ENCODE results near the gene PPIE. TPM values are rescaled to one million over a fixed set of nuclear protein-coding genes. Genes with fewer than 3 reads are reported as not detected.
A peak's percentile ranks its signal among the peaks of the same experiment; 100 is the strongest.

Gene PPIE
- total and polyA plus RNA-seq, 7 donors, result 23.5 to 53.2 (median 34.3) TPM

- no peak for TF ChIP-seq CTCF (IDR thresholded peaks at IDR 0.05)
- DNase-seq (no peak), ATAC-seq (no peak)
- H3K27ac ChIP-seq, result no peak overlapping the region
- no peaks in the 10 kb centered on the region for H3K36me3 ChIP-seq (ENCODE audit: insufficient read depth in 1 of 2, low read depth in 1 of 2)
- no peaks in the 10 kb centered on the region for H3K9me3 ChIP-seq
- intact Hi-C loops (cut with DNase I), result no loop called here
- no peaks in the 10 kb centered on the region for H3K4me1 ChIP-seq
- no peak overlapping the region for H3K4me3 ChIP-seq
- peaks cover 0 to 3% (median 0%) of the 10 kb centered on the region in 3 donors for H3K27me3 ChIP-seq (ENCODE audit: insufficient read depth in 3 of 3, low read length in 2 of 3)
- WGBS, 3 donors, result 78 to 84% (median 79%) methylated on average over 5 of the region's 5 CpGs
Observed at GRCh38 chr1:39713557-39713956, 25.1 kb upstream of the PPIE start.

GRCh38 chr1:39717809-39718208, 20.9 kb upstream of the PPIE start:
- H3K27me3 ChIP-seq (ENCODE audit: insufficient read depth in 3 of 3, low read length in 2 of 3), result peaks cover 0 to 3% (median 0%) of the 10 kb centered on the region in 3 donors
- 51 to 57% (median 56%) methylated on average over 6 of the region's 6 CpGs for WGBS, 3 donors
- intact Hi-C loops (cut with DNase I), result loop anchor here in 1 of 2 donors (5.0 kb wide), 1 partner anchor 61 kb away; no protein-coding TSS in a partner anchor
- ATAC-seq, result no peak
- no peaks in the 10 kb centered on the region for H3K9me3 ChIP-seq
- DNase-seq, result no peak
- no peak for TF ChIP-seq CTCF (IDR thresholded peaks at IDR 0.05)
- no peak overlapping the region for H3K4me3 ChIP-seq
- no peaks in the 10 kb centered on the region for H3K4me1 ChIP-seq
- H3K27ac ChIP-seq, result no peak overlapping the region
- H3K36me3 ChIP-seq (ENCODE audit: insufficient read depth in 1 of 2, low read depth in 1 of 2), result no peaks in the 10 kb centered on the region

- Histone ChIP-seq H3K27me3 (ENCODE audit: insufficient read depth in 3 of 3, low read length in 2 of 3) (peaks cover 0 to 3% (median 0%) of the 10 kb centered on the region in 3 donors), H3K27ac (peak overlapping the region; percentile 62), H3K4me3 (no peak overlapping the region), H3K4me1 (no peaks in the 10 kb centered on the region), H3K9me3 (no peaks in the 10 kb centered on the region), H3K36me3 (ENCODE audit: insufficient read depth in 1 of 2, low read depth in 1 of 2) (no peaks in the 10 kb centered on the region)
- WGBS, 3 donors, result 33 to 47% (median 38%) methylated on average over 7 of the region's 7 CpGs
- ATAC-seq (peak; percentile 91 to 97 (median 96)), DNase-seq (no peak)
- intact Hi-C loops (cut with DNase I), result loop anchor here (1.0 to 5.0 kb wide), 3 partner anchors 68 to 114 kb away; no protein-coding TSS in a partner anchor
- TF ChIP-seq CTCF (IDR thresholded peaks at IDR 0.05), result peak; percentile 72
Observed at GRCh38 chr1:39720094-39720999, 18.3 kb upstream of the PPIE start.

- H3K27me3 ChIP-seq (ENCODE audit: insufficient read depth in 3 of 3, low read length in 2 of 3), result peaks cover 0 to 3% (median 0%) of the 10 kb centered on the region in 3 donors
- intact Hi-C loops (cut with DNase I), result loop anchor here (2.0 to 5.0 kb wide), 2 partner anchors 69 to 113 kb away; no protein-coding TSS in a partner anchor
- H3K9me3 ChIP-seq, result no peaks in the 10 kb centered on the region
- ATAC-seq, result no peak
- no peak for DNase-seq
- no peak overlapping the region for H3K4me3 ChIP-seq
- H3K4me1 ChIP-seq, result no peaks in the 10 kb centered on the region
- H3K36me3 ChIP-seq (ENCODE audit: insufficient read depth in 1 of 2, low read depth in 1 of 2), result no peaks in the 10 kb centered on the region
- H3K27ac ChIP-seq, result no peak overlapping the region
- TF ChIP-seq CTCF (IDR thresholded peaks at IDR 0.05), result no peak
Observed at GRCh38 chr1:39721664-39722063, 17.0 kb upstream of the PPIE start.

Measured in psoas muscle (tissue), 8 donors.